GM12891 (cell line): ENCODE data around the gene FNBP1.

Experiments used
- POLR2A ChIP-seq: IDR thresholded peaks from 2 replicates; pipeline ENCODE4 v1.6.1; 2011; ENCODE audit warnings: low read depth, low read length, control low read depth
- POLR2AphosphoS5 ChIP-seq: IDR thresholded peaks from 2 replicates; pipeline ENCODE4 v1.6.1; 2011; ENCODE audit warnings: low read depth, low read length, control low read depth
- POU2F2 ChIP-seq: IDR thresholded peaks from 2 replicates; pipeline ENCODE4 v1.6.1; 2011; ENCODE audit warnings: low read depth, mild to moderate bottlenecking, control low read depth, low read length, moderate library complexity
- SPI1 ChIP-seq: IDR thresholded peaks from 2 replicates; pipeline ENCODE4 v1.6.1; 2011; ENCODE audit warnings: low read depth, low read length, control low read depth
- TAF1 ChIP-seq: IDR thresholded peaks from 2 replicates; pipeline ENCODE4 v1.6.1; 2011; ENCODE audit warnings: low read depth, low read length, control low read depth

DNA sequence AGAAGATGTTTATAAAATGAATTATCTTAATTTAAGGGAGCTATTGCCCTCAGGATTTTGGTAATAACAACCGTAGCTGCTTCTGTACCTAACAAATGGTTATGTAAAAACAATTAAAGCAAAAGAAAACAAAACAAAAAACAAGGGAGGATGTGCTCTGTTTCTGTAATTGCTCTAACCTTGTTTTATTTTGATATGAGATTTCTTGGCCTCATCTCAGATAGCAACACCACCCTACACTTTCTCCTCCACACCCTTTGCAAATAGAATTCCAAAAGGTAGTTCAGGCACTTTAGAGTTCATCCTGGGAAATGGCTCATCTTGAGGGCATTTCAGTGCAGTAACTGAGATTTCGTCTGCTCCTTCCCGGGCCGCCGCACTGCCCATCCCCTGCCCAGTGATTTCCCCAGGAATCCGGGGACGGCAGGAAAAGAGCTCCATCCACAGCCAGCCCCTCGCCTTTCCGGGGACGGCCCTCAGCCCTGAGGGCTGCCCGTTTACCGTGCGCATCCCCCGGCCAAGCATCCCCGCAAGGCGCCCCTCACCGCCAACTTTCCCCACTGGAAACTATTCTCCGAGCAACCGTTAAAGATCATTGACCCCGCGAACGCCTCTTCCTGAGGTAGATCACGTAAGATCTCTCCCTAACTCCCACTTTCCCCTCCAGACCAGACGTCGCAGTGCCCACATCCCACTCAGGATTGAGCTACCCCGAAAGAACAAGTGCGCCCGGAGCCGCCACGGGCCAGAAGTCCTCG is 1.2 kb downstream of the FNBP1 start:
- TF ChIP-seq POLR2A, result no peak
- no peak; the same call in 1 of the 2 replicates for TF ChIP-seq POLR2AphosphoS5
- no peak; the same call in 1 of the 2 replicates for TF ChIP-seq TAF1
- no peak for TF ChIP-seq SPI1
- no peak for TF ChIP-seq POU2F2
